Type B pancreatic cell (in vitro differentiated cells): ENCODE measurements around the gene UTS2B. TPM values are rescaled to one million over a fixed set of nuclear protein-coding genes. Genes with fewer than 3 reads are reported as not detected.

Source experiments
- DNase-seq: peaks from one replicate; pipeline ENCODE4 v3.0.0; 2021; ENCODE audit warnings: mixed read lengths; ENCODE audit not compliant: unreplicated experiment; ENCODE audit errors: extremely low spot score
- H3K27ac Mint-ChIP-seq: 2 replicates; pipeline ENCODE4 v1.8.0; 2021; ENCODE audit warnings: mild to moderate bottlenecking, mixed read lengths
- H3K27me3 Mint-ChIP-seq: 2 replicates; pipeline ENCODE4 v1.8.0; 2021; ENCODE audit warnings: mixed read lengths
- H3K36me3 Mint-ChIP-seq: 2 replicates; pipeline ENCODE4 v1.8.0; 2021; ENCODE audit warnings: mixed read lengths
- H3K4me1 Mint-ChIP-seq: one replicate; pipeline ENCODE4 v1.8.0; 2021; ENCODE audit warnings: mixed read lengths; ENCODE audit not compliant: unreplicated experiment
- H3K4me3 Mint-ChIP-seq: 2 replicates; pipeline ENCODE4 v1.8.0; 2021; ENCODE audit warnings: mild to moderate bottlenecking, mixed read lengths
- H3K9me3 Mint-ChIP-seq: 2 replicates; pipeline ENCODE4 v1.8.0; 2021; ENCODE audit warnings: mixed read lengths
- CTCF ChIP-seq: fragments of 200-600 bp; sonication (generic); conservative IDR thresholded peaks from 2 replicates; pipeline ENCODE4 v1.5.0; 2021; ENCODE audit warnings: antibody characterized with exemption, mild to moderate bottlenecking
- total RNA-seq: library from RNA; stranded (reverse); gene quantifications from 2 replicates; pipeline ENCODE4 v1.2.1, GENCODE V29; 2021; ENCODE audit warnings: low replicate concordance

The UTS2B gene
- total RNA-seq, 1 donor from 2014 or later: 0.58 TPM

- Mint-ChIP-seq H3K4me3 (no peak overlapping the region), H3K9me3 (peaks cover under 1% of the 10 kb centered on the region), H3K36me3 (no peaks in the 10 kb centered on the region), H3K27me3 (no peaks in the 10 kb centered on the region), H3K27ac (no peak overlapping the region), H3K4me1 (no peaks in the 10 kb centered on the region)
- TF ChIP-seq CTCF: no peak
- no peak for DNase-seq
Measured at GRCh38 chr3:191221638-191222037, 108.7 kb downstream of the UTS2B start.

- H3K27me3 Mint-ChIP-seq: no peaks in the 10 kb centered on the region
- H3K4me3 Mint-ChIP-seq: no peak overlapping the region
- H3K4me1 Mint-ChIP-seq: no peaks in the 10 kb centered on the region
- TF ChIP-seq CTCF: no peak
- no peak overlapping the region for H3K27ac Mint-ChIP-seq
- H3K36me3 Mint-ChIP-seq: no peaks in the 10 kb centered on the region
- H3K9me3 Mint-ChIP-seq: peaks cover 4% of the 10 kb centered on the region
- no peak for DNase-seq
Measured at GRCh38 chr3:191220908-191221307, 109.4 kb downstream of the UTS2B start.

DNA sequence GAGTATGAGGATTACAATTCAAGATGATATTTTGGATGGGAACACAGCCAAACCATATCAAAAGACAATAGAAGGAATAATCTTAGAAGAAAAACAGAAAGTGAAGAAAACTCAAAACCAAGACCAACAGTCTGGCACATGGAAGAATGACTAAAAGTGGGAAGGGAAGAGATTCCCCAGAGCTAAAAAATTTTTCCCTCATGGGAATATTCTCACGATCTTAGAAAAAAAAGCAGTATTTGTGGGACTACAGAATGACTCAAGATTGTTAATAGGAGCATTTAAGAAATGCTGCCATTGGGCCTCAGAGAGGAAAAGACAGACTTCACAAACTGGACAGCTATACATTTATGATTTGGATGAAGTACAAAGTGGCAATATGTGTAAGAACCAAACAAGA is 113.0 kb downstream of the UTS2B start:
- H3K4me1 Mint-ChIP-seq: no peaks in the 10 kb centered on the region
- H3K4me3 Mint-ChIP-seq: no peak overlapping the region

More for the DNA sequence above, 113.0 kb downstream of the UTS2B start:
- H3K27me3 Mint-ChIP-seq: no peaks in the 10 kb centered on the region
- no peaks in the 10 kb centered on the region for H3K36me3 Mint-ChIP-seq
- DNase-seq: no peak
- TF ChIP-seq CTCF: no peak
- H3K9me3 Mint-ChIP-seq: peaks cover 4% of the 10 kb centered on the region
- no peak overlapping the region for H3K27ac Mint-ChIP-seq

Other genes starting within 250 kb of the UTS2B start
- gene OSTN, start 131.3 kb downstream of the UTS2B start, total RNA-seq: 1.3 and 1.4 TPM in 2 replicates
- gene CCDC50, start 1.1 kb downstream of the UTS2B start, total RNA-seq: 47.4 and 76.2 TPM in 2 replicates
- gene PYDC2, start 130.6 kb upstream of the UTS2B start, total RNA-seq: not detected in 2 replicates